Caco-2 (cell line): ENCODE measurements around the gene MYO5B. TPM values are rescaled to one million over a fixed set of nuclear protein-coding genes. Genes with fewer than 3 reads are reported as not detected.

Experiments used
- BruUV-seq: library from RNA; stranded (reverse); fragments of 400-500 nt; replicated peaks from 2 replicates; lab custom pipeline; 2021; lab: Mats Ljungman, UMichigan
- CTCF ChIA-PET: fragments of 300-600 bp; sonication (Branson Sonifier 250); formaldehyde crosslinking; loops from one replicate; lab custom pipeline; 2022; ENCODE audit warnings: antibody characterized with exemption; lab: Charles Lee
- POLR2A ChIA-PET: fragments of 300-600 bp; sonication (Branson Sonifier 250); formaldehyde crosslinking; loops from one replicate; lab custom pipeline; 2022; ENCODE audit warnings: antibody characterized with exemption; lab: Charles Lee
- DNase-seq, 2 experiments: peaks; one replicate each; pipeline versions ENCODE4 v3.0.0 to v3.0.0-alpha.2; 2020 to 2022
- H3K27me3 ChIP-seq: replicated peaks from 2 replicates; pipeline ENCODE4 v1.6.0; 2011; ENCODE audit warnings: low read length; ENCODE audit not compliant: control insufficient read depth, insufficient read depth
- H3K36me3 ChIP-seq: 2 replicates; pipeline ENCODE4 v1.5.1; 2011; ENCODE audit warnings: low read length; ENCODE audit not compliant: control insufficient read depth, insufficient read depth
- H3K4me1 ChIP-seq: fragments of 250-450 bp; sonication (Bioruptor Pico); 2 replicates; pipeline ENCODE4 v1.5.1; 2020; ENCODE audit warnings: mild to moderate bottlenecking
- H3K4me3 ChIP-seq: 2 replicates; pipeline ENCODE4 v1.5.1; 2011; ENCODE audit warnings: low read depth, mild to moderate bottlenecking, control low read depth, low read length
- H3K9me3 ChIP-seq: fragments of 250-450 bp; sonication (Bioruptor Pico); 2 replicates; pipeline ENCODE4 v1.5.1; 2020; ENCODE audit warnings: mild to moderate bottlenecking, moderate library complexity
- H3K27ac Mint-ChIP-seq: one replicate; pipeline ENCODE4 v1.8.0; 2022; ENCODE audit warnings: mixed read lengths; ENCODE audit not compliant: unreplicated experiment
- H3K27me3 Mint-ChIP-seq: one replicate; pipeline ENCODE4 v1.8.0; 2022; ENCODE audit warnings: mixed read lengths; ENCODE audit not compliant: insufficient read depth, unreplicated experiment
- H3K36me3 Mint-ChIP-seq: one replicate; pipeline ENCODE4 v1.8.0; 2022; ENCODE audit warnings: mild to moderate bottlenecking, mixed read lengths; ENCODE audit not compliant: insufficient read depth, unreplicated experiment
- H3K4me1 Mint-ChIP-seq: one replicate; pipeline ENCODE4 v1.8.0; 2022; ENCODE audit warnings: low read depth, mixed read lengths; ENCODE audit not compliant: unreplicated experiment
- H3K4me3 Mint-ChIP-seq: one replicate; pipeline ENCODE4 v1.8.0; 2022; ENCODE audit warnings: mild to moderate bottlenecking, moderate library complexity, mixed read lengths; ENCODE audit not compliant: unreplicated experiment
- H3K9me3 Mint-ChIP-seq: one replicate; pipeline ENCODE4 v1.8.0; 2022; ENCODE audit warnings: mixed read lengths; ENCODE audit not compliant: unreplicated experiment
- intact Hi-C: fragments of 100-400 bp; cut with micrococcal nuclease; formaldehyde crosslinking; loops from one replicate; pipeline ENCODE4 v1.10.0; 2022; ENCODE audit not compliant: unreplicated experiment
- total RNA-seq: library from RNA; stranded (reverse); gene quantifications from 2 replicates; pipeline ENCODE4 v1.2.3, GENCODE V29; 2022
- TF ChIP-seq, protein P1 (sequence below), 2 experiments: fragments of 200-600 bp in 1 of 2; IDR thresholded peaks; 1 replicate in 1 of 2; 2 replicates in 1 of 2; pipeline versions ENCODE4 v1.5.1 to v1.8.0; 2011 to 2022; ENCODE audit warnings: antibody characterized with exemption in 1 of 2, control low read depth in 1 of 2, inconsistent platforms in 1 of 2, low read depth in 1 of 2, low read length in 1 of 2, mild to moderate bottlenecking in 1 of 2, moderate library complexity in 1 of 2; ENCODE audit not compliant: insufficient read depth in 1 of 2, severe bottlenecking in 1 of 2, unreplicated experiment in 1 of 2

MYO5B gene
- total RNA-seq, 1 experiment from 2014 or later, result 28.3 TPM

DNA sequence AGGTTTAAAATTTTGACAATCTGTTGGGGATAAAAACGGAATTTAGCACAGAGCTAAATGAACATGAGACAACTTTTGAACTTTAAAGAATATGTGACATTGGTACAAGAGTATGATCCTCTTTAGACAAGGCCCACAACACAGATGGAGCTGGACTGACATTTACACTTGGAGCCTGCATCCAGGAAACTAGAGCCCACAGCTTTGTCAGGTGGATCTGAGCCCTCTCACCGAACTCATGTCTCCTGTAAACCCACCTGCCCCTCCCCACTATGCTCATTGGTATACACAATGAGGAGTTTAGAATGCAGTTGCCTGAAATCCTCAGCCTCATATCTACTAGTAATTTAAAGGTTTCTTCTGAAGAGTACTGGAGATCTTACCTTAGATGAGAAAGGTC is 359.5 kb downstream of the MYO5B start:
- intact Hi-C loops, result loop anchor here (1.0 to 2.0 kb wide), 2 partner anchors 23 to 25 kb away; no protein-coding TSS in a partner anchor
- CTCF ChIA-PET, result no interaction called here

GRCh38 chr18:49834258-49834657 is 360.7 kb downstream of the MYO5B start:
- Histone ChIP-seq H3K36me3 (no peaks in the 10 kb centered on the region; the same call in 1 of the 2 replicates), H3K4me3 (no peak overlapping the region), H3K9me3 (no peaks in the 10 kb centered on the region), H3K4me1 (peaks cover 43% of the 10 kb centered on the region), H3K27me3 (no peaks in the 10 kb centered on the region)
- no peak for DNase-seq
- H3K9me3 Mint-ChIP-seq, result no peaks in the 10 kb centered on the region
- intact Hi-C loops, result loop anchor here (2.0 kb wide), 1 partner anchor 23 kb away; no protein-coding TSS in a partner anchor
- BruUV-seq, result no TSS peak
- no peak overlapping the region for H3K4me3 Mint-ChIP-seq
- H3K27me3 Mint-ChIP-seq, result no peaks in the 10 kb centered on the region
- peaks cover 25% of the 10 kb centered on the region for H3K36me3 Mint-ChIP-seq
- TF ChIP-seq, protein P1, sequence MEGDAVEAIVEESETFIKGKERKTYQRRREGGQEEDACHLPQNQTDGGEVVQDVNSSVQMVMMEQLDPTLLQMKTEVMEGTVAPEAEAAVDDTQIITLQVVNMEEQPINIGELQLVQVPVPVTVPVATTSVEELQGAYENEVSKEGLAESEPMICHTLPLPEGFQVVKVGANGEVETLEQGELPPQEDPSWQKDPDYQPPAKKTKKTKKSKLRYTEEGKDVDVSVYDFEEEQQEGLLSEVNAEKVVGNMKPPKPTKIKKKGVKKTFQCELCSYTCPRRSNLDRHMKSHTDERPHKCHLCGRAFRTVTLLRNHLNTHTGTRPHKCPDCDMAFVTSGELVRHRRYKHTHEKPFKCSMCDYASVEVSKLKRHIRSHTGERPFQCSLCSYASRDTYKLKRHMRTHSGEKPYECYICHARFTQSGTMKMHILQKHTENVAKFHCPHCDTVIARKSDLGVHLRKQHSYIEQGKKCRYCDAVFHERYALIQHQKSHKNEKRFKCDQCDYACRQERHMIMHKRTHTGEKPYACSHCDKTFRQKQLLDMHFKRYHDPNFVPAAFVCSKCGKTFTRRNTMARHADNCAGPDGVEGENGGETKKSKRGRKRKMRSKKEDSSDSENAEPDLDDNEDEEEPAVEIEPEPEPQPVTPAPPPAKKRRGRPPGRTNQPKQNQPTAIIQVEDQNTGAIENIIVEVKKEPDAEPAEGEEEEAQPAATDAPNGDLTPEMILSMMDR (IDR thresholded peaks at IDR 0.05; ENCODE audit: insufficient read depth in 1 of 2, low read depth in 1 of 2, low read length in 1 of 2, severe bottlenecking in 1 of 2, unreplicated experiment in 1 of 2), result no peak
- ChIA-PET POLR2A (interaction anchor here (0.7 kb wide), 1 partner anchor 574 kb away, joined by 3 read pairs; no protein-coding TSS in a partner anchor), CTCF (interaction anchor here (0.7 kb wide), 1 partner anchor 275 kb away, joined by 3 read pairs; no protein-coding TSS in a partner anchor)
- peak overlapping the region; percentile 73 for H3K27ac Mint-ChIP-seq
- H3K4me1 Mint-ChIP-seq, result no peaks in the 10 kb centered on the region

More for the DNA sequence above, 359.5 kb downstream of the MYO5B start:
- Mint-ChIP-seq H3K27me3 (no peaks in the 10 kb centered on the region), H3K4me1 (no peaks in the 10 kb centered on the region), H3K4me3 (peak overlapping the region; percentile 29), H3K36me3 (peaks cover 25% of the 10 kb centered on the region), H3K27ac (peak overlapping the region; percentile 73), H3K9me3 (no peaks in the 10 kb centered on the region)
- BruUV-seq, result no TSS peak
- H3K36me3 ChIP-seq, result no peaks in the 10 kb centered on the region; the same call in 1 of the 2 replicates
- TF ChIP-seq, protein P1 (IDR thresholded peaks at IDR 0.05; ENCODE audit: insufficient read depth in 1 of 2, low read depth in 1 of 2, low read length in 1 of 2, severe bottlenecking in 1 of 2, unreplicated experiment in 1 of 2), result no peak
- H3K27me3 ChIP-seq, result no peaks in the 10 kb centered on the region
- POLR2A ChIA-PET, result interaction anchor here (1.0 kb wide), 1 partner anchor 22 kb away, joined by 8 read pairs; the partner anchor contains the start of gene ACAA2
- H3K9me3 ChIP-seq, result no peaks in the 10 kb centered on the region
- peaks cover 43% of the 10 kb centered on the region for H3K4me1 ChIP-seq
- peak; percentile 28 to 45 for DNase-seq
- no peak overlapping the region for H3K4me3 ChIP-seq

- ChIA-PET POLR2A (interaction anchor here (0.7 kb wide), 1 partner anchor 574 kb away, joined by 3 read pairs; no protein-coding TSS in a partner anchor), CTCF (interaction anchor here (0.7 kb wide), 1 partner anchor 275 kb away, joined by 3 read pairs; no protein-coding TSS in a partner anchor)
- TF ChIP-seq, protein P1 (IDR thresholded peaks at IDR 0.05; ENCODE audit: insufficient read depth in 1 of 2, low read depth in 1 of 2, low read length in 1 of 2, severe bottlenecking in 1 of 2, unreplicated experiment in 1 of 2), result no peak
- no peaks in the 10 kb centered on the region for H3K27me3 ChIP-seq
- no peak for DNase-seq
- no peak overlapping the region for H3K4me3 ChIP-seq
- Mint-ChIP-seq H3K4me1 (no peaks in the 10 kb centered on the region), H3K4me3 (no peak overlapping the region), H3K27me3 (no peaks in the 10 kb centered on the region), H3K27ac (peak overlapping the region; percentile 73), H3K9me3 (no peaks in the 10 kb centered on the region), H3K36me3 (peaks cover 25% of the 10 kb centered on the region)
- peaks cover 43% of the 10 kb centered on the region for H3K4me1 ChIP-seq
- intact Hi-C loops, result loop anchor here (2.0 kb wide), 1 partner anchor 23 kb away; no protein-coding TSS in a partner anchor
- H3K36me3 ChIP-seq, result no peaks in the 10 kb centered on the region; the same call in 1 of the 2 replicates
- BruUV-seq, result no TSS peak
- no peaks in the 10 kb centered on the region for H3K9me3 ChIP-seq
Observed at GRCh38 chr18:49833814-49834213, 361.1 kb downstream of the MYO5B start.
